HUDEP-2 (cell line): ENCODE measurements around the gene RBP3.
A peak's percentile ranks its signal among the peaks of the same experiment; 100 is the strongest.

Source experiments
- DNase-seq, 76 experiments: peaks; one replicate each; lab custom pipeline; 2025; ENCODE audit not compliant: unreplicated experiment in 76 of 76; lab: John Stamatoyannopoulos, UW

RBP3 gene

DNA sequence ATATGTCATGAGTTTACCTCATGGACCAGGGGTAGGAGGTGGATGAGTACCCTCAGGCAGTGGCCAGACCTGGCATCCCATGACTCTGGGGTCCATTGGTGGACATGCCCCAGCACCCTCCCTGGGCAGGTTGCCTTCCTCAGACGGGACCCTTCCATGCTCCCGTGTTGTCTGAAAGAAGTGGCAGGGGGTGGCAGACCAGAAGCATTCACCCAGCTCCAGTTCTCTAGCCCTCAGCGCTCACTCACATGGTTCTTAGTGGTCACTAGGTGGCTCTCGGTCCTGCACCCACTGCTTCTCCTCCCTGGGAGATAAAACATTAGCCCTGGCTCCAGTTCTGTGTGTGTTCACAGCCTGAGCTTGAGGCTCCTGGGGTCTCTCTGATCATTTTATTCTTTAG lies 6.0 kb downstream of the RBP3 start:
- DNase-seq, result no peak

DNA sequence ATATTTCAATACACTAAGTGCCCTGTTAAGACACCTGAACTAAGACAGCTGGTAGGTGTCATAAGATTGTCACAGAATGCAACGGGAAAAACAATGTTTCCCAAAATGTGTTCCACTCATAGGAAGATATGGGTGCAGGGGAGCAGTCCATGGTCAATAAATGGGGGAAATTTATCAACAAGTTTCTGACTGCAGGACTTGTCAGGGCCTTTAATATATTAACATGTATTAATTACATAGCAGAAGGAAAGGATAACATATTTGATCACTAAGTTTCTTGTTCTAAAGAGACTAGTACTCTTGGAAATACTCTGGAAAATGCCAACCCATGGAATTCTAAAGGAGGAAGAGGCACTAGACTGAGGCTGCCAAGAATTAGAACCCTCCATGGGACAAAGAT lies 6.7 kb downstream of the RBP3 start:
- DNase-seq, result no peak

DNA sequence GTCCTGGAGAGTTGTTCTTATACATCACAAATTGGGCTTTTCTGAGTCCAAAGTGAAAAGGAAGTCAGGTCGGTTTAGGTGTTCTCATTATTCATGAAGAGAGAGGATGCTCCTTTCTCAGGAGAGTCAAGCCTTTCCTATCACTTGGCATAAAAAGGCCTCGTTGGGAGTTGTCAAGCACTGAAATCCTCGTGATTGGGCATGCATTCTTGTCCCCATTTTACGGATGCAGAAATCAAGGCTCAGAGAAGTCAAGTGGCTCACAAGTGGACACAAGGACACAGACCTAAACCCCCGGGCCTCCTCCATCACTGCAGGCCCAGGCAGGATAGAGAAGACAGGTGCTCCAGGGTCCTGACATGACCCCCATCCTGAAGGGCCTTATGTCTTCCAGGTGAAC lies 8.5 kb downstream of the RBP3 start:
- no peak for DNase-seq

DNA sequence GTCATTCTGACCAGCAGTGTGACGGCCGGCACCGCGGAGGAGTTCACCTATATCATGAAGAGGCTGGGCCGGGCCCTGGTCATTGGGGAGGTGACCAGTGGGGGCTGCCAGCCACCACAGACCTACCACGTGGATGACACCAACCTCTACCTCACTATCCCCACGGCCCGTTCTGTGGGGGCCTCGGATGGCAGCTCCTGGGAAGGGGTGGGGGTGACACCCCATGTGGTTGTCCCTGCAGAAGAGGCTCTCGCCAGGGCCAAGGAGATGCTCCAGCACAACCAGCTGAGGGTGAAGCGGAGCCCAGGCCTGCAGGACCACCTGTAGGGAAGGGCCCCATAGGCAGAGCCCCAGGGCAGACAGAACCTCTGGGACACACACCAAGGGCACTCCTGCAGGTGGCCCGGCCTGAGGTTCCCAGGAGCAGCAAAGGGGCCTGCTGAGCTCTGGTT lies 9.0 kb downstream of the RBP3 start:
- no peak for DNase-seq

DNA sequence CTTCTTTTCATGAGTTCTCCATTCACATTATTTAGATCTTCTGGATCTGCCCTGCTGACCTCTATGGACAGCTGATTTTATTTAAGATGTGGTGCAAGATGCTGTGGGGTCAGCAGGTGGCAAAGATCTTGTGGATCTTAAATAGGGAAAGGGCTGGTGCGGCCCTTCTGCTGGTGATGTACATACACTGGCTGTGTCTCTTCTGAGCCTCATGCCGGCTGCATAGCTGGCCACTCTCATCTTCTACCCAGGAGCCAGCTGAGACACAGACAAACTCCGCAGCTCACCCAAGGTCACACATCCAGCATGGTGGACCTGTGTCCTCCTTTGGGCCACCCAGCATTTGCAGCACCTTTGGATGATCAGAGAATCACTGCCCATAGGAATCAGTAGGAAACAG lies 9.7 kb downstream of the RBP3 start:
- no peak for DNase-seq

DNA sequence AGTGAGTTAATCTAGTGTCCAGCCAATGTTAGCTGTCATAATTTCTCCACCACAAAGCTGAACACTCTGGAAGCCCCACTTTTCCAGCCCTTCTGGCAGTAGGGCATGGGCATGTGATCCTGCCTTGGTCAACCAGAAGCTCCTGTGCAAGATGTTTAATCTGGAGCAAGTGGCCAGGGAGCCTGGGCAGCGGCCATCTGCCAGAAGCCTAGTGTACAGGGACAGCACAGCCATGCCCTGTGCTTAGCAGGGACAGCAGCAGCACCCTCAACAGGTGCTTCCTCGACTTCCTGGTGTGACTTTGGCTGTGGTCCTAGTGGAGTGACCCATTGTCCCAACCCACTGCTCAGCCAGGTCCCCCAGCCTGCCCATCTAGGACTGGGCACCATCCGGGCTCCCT lies 10.3 kb downstream of the RBP3 start:
- DNase-seq, result no peak

DNA sequence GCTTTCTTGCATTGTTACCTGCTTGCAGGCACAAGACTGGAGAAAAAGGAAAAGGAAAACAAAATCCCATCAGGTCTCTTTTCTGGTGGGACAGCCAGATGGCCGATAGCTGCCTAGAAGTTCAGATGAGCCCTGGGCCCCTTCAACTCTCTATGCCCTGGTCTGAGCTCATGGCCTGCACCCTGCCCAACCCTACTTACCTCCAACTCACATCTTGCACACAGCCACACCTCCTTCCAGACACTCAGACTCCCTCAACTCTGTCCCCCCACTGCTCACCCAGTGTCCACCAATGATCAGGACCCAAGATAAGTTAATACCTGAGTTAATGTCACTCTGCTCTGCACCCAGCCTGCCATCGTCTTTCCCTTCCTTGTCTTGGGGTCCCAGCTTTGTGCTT lies 10.9 kb downstream of the RBP3 start:
- no peak for DNase-seq

DNA sequence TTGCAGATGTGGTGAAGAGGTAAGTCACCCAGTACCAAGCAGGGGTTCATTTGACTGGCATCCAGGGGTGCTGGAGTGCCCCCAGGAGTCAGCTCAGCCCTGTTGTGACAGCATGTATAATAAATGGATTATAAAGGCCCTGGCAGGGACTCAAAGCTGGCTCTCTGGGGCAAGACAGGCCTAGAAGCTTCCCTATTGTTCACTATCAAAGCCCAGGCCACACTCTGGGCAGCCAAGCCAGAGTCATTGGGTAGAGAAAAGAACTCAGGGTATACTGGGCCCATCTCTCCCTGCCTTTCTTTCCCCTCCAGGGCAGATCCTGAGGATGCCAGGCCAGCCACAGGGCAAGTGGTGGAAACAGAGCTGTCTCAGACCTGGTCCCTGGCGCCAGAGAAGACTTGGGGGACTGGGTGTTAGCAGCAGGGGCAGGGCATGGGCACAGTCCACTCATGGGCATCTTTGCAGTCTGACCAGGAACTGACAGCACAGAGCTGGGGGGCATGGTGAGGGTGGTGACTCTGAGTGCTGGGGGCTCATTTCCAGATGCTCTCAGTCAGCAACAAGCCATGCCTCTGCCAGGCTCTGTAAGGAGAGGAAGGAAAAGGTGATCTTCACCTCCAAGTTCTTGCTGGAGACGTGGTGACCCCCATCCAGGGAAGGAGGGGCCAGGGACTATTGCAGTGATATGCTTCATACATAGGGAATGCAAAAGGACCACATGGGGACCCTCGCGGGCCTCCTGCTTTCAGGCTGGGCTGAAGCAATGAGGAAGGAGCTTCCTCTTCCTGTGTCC lies 11.7 kb downstream of the RBP3 start:
- DNase-seq, result no peak

DNA sequence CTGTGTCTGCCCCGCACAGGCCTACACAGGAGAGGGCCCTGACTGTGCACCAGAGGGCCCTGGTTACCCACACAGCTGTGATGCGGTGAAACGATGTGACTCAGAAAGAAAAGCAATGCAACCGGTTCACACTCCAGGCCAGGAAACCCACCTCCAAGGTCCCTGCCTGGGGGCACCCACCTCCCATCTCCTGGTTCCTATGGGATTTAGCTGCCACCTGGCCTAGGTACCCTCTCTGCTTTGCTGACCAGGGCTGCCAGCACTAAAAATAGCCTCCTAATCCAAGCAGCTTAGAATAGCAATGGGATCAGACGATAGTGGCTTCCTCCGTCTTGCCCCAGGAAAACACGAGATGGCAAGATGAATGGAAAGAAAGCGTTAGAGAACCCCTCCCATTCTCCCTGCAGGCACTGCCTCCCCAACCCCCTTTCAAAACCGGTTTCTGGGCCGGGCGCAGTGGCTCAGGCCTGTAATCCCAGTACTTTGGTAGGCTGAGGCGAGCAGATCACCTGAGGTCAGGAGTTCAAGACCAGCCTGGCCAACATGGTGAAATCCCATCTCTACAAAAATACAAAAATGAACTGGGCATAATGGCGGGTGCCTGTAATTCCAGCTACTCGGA lies 12.4 kb downstream of the RBP3 start:
- DNase-seq, result no peak

DNA sequence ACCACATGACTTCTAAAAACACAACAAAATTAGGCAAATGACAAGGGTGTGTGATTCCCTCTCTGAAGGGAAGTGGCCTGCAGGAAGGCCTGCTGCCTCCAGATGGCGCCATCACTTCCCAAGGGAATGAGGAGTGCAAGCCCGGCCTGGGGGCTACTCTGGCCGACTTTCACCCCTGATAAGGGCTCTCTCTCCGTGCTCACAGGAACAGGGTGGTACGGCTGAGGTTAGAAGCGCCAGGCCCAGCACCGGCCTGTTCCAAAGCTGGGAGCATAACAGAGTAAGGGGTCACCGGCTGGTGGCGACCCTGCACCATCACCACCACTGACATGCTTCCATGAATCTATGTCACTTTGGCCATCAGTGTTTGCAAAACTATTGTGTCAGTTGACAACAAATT lies 13.1 kb downstream of the RBP3 start:
- peak in 29 of 76 experiments; percentile 3 to 35 (median 15) for DNase-seq

DNA sequence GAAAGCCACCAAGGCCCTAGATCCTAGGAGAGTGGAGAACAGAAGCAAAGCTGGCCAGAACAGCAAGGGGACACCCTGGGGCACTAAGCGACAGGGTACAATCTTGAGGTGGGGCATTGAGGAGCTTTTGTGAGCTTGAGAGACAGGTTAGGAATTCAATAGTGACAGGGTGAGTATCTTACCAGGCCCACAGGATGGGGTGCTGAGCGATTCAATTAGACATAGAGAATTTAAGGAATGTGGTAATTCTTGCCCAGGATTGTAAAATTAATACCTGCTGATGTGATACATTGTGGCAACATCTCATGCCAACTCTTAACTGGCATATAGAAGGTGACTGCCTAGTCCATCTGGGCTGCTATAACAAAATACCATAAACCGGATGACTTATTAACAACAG lies 14.0 kb downstream of the RBP3 start:
- no peak for DNase-seq

DNA sequence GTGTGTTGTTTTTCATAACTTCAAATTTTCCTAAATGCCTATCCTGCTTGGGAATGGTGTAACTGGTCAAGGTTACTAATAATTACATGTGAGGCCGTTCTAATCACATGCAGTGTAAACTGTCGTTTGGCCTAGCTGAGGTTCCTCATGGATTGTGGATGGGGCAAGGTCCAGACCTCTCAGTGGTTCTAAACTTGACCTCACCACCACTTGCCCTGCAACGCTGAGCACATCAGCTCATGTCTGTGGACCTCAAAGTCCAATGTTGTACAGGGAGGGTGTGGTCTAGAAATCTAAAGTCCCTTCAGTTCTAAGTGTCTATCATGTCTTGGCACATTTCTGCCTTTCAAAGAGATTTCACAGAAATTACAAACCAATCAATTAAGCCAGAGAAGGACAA lies 15.6 kb downstream of the RBP3 start:
- DNase-seq, result no peak

DNA sequence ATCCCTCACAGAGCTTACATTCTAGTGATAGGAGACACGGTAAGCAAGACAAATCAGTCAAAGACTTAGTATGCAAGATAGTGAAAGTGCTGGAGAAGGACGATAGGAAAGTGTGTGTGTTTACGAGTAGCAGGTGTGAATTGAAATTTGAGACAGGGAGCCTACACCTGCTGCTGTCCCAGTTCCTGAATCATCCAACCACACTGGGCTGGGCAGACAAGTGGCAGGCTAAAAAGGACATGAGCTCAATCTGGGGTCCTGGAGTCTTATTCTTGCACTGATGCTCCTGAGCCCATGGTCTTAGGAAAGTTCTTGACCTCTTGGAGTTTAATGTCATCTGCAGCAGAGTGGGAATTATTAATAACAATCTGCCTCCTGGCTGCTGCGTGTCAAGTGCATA lies 16.2 kb downstream of the RBP3 start:
- no peak for DNase-seq

DNA sequence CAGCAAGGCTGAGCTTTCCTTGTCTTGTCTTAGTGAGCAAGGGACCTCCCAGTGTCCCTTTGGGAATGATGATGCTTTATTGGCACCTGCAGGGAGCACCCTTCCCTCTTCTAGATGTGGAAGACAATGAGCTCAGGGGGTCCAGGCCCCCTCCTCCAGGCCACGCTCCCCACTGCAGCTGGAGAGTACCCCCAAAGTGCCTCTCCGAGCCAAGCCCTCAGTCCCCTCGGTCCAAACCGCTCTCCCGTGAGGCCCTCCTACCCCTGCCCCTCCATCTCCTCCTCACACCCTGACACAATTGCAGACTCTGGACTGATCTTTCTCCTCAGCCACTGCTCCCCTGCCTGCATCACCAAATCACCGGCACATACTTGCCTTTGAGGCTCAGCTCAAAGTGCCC lies 16.7 kb downstream of the RBP3 start:
- no peak for DNase-seq

DNA sequence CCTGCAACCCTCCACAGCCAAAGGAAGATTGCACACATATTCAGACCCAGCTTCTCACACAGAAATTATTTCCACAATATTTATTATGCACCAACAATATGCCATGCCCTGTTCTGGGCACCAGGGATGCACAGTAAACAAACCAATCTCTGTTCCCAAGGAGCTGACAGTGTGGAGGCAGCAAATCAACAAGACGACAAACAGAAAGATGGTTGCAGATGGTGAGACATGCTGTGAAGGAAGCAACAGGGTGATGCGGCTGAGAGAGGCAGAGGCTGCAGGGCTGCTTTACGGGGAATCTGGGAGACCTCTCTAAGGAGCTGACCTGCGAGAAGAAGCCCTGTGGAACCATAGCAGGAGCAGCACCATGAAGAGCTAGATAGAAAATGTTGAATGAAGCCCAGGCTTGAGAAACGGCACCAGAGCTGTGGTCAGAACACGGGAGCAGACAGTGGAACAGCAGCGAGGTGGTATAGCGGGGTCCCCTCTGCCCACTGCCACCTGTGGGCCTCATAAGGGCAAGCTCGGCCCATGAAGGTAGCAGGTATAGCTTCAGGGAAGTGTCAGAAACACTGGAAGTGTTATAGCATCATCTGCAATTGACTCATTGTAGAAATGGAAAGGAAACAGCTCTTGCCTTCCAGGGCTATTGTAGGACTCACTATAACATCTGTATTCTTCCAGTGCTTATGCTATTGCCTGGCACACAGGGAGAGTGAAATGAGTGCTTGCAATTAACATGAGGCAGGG lies 17.4 kb downstream of the RBP3 start:
- DNase-seq, result no peak

DNA sequence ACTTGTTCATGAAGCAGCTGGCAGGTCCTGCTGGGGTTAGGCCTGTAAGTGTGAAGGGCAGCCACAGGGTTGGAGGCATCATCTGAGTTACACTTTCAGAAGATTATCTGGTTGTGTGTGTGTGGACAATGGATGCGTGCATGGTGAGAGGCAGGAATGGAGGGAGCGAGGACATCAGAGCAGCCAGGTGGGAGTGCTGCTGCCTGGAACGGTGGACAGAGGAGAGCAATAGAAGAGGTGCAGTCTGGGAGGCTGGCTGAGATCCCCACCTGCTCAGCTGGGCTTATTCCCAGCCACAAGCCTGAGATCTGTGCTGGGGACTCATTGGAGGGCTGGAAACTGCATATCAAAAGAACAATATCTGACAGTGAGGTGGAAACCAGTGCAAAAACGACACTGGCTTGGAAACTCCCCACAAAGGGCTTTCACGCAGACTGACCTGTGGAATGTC lies 18.0 kb downstream of the RBP3 start:
- DNase-seq, result no peak

DNA sequence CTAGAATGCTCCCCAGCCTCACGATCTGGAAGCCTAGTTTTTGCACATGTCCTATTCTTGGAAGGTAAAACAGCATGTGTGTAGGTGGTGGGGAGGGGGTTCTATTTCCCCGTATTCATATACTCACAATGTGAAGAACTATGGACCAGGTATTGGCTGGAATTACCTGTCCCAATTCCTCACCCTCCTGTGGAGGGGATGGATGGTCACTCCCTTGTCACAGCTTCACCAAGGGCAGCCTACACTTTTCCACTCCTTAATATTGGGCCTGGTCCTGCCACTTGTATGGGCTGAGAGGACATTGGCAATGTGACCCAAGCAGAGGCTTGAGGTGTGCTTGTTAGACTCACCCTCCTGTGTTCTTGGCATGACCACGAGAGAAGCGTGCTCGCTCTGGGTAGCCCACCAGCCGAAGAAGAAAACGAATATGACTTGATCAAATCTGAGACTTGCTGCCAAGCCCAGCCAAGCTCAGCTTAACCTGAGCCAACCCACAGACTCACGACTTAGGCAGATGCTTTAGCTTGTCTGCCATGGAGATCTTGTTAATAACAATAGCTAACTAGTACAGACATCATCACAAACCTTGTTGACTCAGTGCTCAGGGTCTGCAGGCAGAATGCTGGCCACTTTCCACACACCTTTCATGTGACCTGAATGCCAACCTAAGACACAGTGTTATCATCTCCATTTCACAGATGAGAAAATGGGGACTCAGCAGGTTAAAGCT lies 18.7 kb downstream of the RBP3 start:
- no peak for DNase-seq

DNA sequence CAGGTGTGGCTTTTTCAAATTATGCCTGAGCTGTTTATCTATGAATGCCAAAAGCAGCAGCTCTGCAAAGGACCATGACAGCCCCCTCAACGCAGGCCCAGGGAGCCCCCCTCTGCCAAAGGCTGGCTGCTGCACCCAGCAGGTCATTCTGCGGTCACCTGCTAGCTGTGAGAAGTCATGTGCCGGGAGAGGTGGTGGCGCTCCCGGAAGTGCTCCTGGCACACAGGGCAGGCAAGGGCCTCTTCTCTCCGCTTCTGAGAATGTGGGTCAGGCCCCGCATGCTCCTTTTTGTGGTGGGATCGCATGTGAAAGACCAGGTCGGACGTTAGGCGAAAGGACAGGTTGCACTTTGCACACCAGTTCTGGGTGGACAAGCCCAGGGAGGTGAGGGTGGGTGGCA lies 19.5 kb downstream of the RBP3 start:
- DNase-seq, result no peak

DNA sequence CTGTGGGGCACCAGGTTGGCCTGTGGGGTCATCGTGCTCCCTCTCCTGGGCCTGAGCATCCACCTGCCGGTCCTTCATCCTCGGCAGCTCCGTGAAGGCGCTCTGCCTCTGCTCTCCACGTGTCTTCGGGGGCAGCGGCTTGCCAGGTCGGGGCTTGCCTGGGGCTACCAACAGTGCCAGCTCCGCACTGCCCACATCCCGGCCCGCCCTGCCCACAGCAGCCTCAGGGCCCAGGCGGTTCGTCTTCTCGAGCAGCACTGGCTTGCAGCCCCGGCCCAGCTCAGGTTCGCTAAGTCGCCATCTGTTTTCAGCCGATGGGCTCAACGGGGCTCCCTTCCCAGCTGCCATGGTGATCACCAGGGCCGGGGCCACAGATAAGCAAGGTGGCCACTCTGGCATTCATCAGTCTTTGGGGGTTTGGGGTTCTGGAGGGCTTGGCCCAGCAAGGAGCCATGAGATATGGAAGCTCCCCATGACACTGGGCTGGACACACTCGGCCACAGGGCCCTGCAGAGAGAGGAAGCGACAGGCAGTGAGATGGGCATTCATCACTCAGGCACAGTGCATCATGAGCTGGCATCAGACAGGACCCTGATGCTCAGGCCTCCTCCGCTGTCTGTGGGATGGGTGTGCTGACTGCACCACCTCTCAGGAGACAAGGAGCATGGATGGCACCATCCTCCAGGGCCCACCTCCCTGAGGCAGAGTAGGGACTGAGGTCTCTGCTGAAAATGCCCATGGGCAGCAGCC lies 20.4 kb downstream of the RBP3 start:
- DNase-seq, result no peak

DNA sequence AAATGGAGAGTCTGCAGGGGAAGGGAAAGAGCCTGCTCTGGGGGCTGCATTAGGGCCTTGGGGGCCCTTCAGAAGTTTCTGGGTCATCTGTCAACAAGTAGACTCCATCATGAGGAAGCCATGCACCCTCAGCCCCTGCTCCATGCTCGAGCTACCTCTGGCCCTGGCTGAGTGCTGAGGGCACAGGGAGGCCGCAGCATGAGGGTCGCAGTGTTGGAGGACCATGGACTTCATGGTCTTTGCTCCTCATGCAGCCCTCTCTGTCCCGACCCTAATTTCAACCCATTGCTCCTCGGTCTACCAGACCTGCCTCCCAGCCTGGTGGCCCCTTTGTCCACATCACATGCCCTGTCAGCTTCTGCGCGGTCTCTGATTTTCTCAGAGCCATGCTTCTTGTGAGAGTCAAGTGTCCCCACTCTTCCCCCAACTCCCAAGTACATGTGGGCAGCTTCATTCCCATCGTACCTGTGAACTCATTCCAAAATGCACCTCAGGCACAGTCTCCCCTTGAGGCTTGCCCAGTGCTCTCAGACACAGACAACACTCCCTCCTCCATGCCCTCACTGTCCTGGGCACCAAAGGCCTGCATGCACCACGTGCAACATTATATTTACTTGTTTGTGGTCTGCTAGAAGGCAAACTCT lies 21.2 kb downstream of the RBP3 start:
- no peak for DNase-seq
